Eye (tissue), 1 donor: Measurements from ENCODE around the gene SH3RF1.

Experiments used
- DNase-seq: peaks from one replicate; pipeline ENCODE4 v3.0.0-alpha.2; 2015

Gene SH3RF1

GRCh38 chr4:169274033-169274432, 3.3 kb upstream of the SH3RF1 start:
- DNase-seq: no peak

DNA sequence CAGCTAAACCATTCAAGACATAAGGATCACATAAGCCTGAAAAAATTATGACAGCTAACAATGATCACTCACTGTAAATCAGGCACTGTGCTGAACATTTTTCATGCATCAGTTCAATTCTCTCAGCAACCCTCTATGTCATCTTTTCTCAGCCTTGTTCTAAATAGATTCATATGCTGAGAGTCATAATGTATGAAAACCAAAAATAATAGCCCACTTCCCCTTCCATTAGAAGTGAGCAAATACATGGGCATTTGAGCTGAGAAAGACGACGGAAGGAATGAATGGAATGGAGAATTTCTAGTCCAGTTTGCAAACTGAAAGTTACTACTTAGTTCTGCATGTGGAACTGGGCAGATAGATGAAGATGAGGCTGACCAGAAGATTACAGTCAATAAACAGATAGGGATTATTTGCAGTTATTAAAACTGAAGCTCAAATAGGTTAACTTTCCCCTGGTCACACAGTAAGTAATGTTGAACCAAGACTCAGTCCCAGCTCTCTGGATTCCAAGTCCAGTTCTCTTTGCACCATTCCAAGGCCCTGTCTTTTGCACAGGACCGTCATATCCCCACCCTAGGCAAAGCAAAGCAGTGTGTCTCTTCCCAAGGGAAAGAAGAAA, 1.6 kb upstream of the SH3RF1 start:
- DNase-seq: peak; percentile 48

DNA sequence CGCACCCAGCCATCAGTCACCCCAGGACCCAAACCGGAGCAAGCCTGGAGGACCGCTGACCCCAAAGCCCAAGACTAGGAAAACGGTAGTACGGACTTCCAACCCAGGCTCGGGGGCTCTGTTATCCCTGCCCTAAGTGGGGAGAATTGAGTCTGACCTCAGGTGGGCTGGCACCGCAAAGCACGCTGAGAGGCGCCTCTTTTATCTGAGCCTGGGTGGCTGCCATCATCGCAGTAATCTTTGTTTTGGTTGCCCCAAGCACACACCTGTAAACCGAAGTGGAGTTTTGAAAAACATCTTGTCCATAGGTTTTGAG, 894 bp upstream of the SH3RF1 start:
- DNase-seq: no peak

DNA sequence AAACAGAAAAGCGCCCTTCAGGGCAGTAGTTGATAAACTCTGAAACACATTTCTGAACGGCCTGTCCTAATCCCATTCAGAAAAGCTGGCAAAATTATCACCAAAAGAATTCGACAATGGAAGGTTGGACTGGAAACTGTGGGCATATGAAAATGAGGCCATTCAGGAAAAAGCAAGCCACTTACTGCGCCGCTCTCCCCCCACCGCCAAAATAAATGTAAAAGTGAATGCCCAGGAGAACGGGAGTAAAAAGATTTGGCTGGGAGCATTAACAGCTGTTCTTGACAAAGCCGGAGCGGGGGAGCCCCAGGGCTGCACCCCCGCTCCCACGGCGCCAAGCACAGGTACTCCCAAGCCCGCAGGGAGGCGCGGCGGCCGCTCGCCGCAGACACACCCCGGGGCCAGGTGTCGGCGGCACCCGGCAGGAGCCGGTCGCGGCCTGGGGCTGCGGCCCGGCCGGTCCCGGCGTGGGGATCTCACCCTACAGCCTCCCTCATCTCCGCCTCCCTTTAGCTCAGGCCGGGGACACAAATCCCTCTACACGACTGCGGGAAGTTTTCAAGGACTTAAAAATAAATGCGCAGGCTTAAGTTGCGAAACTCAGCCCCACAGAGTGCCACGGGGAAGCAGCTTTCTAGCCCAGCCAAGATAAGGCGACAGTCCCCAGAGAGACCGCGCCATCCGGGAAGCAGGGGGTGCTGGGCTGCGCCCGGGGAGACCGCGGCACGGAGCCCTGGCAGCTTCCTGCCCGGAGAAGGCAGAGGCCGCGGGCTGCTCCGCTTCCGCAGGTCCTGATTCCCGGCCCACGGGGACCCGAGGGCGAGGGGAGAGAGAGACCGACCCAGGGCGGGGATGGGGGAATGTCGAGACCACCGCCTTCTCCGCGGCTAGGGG, 593 bp downstream of the SH3RF1 start:
- peak; percentile 70 for DNase-seq

GRCh38 chr4:169268951-169269760, 1.6 kb downstream of the SH3RF1 start:
- DNase-seq: peak; percentile 53

DNA sequence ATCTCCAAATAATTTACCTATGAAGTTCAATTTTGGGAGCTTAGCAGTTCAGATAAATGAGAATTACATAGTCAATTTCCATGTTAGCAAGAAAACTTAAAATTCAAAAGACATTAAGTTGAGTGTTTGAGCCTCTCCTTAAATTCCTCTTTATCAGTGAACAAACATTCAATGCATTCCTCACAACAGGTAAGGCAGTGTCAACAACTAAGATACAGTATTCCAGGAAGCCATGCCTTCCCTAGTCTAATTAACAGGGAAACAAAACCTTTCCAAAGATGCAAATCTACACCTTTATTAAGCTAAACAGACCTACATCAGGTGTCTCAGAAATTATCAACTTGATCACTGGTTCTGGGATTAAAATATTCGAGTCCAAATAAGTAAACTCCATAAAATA, 3.7 kb downstream of the SH3RF1 start:
- DNase-seq: no peak

DNA sequence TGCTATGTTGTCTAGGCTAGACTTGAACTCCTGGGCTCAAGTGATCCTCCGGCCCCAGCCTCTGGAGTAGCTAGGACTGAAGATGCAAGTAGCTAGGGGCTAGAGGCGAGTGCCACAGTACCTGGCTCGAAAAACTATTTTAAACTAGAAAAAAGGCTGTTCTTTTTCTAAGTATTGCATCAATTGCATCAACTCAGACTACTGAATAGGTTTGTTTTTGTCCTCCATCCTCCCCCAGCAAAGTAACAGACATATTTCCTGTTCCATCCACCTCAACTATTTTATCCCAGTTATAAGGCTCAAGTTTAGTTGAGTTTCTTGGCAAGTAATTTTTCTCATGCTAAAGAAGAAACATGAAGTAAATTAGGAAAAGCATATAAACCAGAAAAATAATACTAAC, 4.1 kb downstream of the SH3RF1 start:
- no peak for DNase-seq

- DNase-seq: no peak
Observed at GRCh38 chr4:169266081-169266480, 4.7 kb downstream of the SH3RF1 start.

GRCh38 chr4:169263791-169264392, 6.9 kb downstream of the SH3RF1 start:
- DNase-seq: no peak

DNA sequence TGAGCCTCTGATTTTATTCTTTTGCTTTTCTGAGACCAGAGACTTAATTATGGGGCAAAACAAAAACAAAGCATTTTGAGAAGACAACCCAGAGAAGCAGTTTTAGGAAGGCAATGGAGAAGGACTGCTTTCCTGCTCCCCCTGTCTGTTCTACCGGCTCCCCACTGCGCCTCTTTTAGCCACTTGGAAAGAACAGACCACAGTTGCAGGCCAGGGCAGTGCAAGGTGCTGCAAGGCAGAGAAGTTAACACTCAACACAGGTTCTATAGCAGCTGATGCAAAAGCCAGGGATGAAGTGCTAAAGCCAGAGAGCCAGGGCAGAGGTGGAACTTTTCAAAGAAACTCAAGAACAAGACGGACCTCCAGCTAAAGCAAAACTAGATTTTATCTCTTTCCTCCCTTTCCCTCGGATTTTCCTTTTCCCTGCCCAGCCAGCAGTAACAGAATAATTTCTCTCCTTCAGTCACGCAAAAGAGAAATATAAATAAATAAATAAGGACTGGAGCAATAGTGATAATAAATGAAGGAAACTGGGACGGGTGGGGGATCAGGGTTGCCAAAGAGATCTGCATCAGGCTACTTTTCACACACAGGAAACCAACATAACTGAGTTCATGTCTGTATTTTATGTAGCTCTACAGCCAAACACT, 10.4 kb downstream of the SH3RF1 start:
- no peak for DNase-seq

GRCh38 chr4:169259271-169259670, 11.5 kb downstream of the SH3RF1 start:
- no peak for DNase-seq

- DNase-seq: no peak
Observed at GRCh38 chr4:169258141-169258540, 12.6 kb downstream of the SH3RF1 start.

DNA sequence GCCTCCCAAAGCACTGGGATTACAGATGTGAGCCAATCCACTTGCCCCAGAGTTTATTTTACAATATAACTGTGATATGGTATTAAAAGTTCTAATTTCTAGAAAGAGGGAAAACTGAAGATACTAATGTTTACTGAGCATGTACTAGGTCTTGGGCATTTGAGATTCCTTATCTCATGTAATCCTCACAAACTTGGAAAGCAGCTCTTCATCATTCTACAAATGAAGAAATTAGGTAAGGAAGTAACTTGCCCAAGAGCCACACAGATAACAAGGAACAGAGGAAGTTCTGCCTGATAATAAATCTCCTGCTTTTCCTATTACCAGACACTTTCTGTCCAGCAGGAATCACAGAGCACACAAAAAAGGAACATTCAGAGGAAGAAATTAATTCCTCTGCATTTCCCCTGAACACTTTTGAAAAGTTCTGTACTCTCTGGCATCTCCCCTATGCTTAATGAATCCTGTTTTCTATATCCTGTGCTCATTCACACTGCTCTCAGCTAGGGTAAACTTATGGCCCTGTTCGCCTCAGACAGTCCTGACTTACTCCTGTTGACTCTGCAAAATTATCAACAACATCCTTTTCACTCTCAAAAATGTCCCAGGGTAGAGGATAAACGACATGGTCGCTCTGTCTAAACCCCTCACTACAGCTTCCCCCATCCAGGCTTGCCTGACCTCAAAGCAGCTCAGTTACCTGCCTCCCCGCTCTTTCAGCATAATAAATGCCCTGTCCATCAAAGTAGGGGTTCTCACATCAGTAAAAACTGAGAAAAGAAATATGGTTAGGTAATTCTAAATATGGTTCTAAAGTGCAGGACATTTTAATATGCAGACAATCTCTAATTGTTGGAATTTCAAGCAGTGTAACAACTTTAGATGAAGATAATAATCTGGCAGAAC, 13.6 kb downstream of the SH3RF1 start:
- DNase-seq: no peak

DNA sequence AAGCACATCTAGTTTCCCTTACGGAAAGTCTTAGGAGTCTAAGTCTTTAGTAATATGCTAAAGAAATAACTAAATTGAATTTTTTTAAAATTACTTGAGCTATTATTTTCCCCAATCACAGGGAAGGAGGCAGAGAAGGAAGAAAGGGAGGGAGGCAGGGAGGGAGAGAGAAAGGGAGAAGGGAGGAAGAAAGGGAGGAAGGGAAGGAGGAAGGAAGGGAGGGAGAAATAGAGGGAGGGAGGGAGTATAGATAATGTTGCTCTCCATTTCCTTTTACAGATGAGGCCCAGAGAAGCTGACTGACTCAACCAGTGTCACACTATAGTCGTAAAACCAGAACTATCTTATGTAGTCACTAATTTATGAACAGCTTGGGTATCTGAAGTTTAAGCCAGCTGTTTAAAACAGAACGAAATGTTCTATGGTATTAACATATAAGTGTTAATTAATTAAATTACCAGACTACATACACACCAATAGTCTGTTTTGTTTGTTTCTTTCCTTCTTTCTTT, 14.6 kb downstream of the SH3RF1 start:
- DNase-seq: no peak

- no peak for DNase-seq
Observed at GRCh38 chr4:169254546-169254983, 16.2 kb downstream of the SH3RF1 start.

- DNase-seq: no peak
Observed at GRCh38 chr4:169253904-169254303, 16.9 kb downstream of the SH3RF1 start.

DNA sequence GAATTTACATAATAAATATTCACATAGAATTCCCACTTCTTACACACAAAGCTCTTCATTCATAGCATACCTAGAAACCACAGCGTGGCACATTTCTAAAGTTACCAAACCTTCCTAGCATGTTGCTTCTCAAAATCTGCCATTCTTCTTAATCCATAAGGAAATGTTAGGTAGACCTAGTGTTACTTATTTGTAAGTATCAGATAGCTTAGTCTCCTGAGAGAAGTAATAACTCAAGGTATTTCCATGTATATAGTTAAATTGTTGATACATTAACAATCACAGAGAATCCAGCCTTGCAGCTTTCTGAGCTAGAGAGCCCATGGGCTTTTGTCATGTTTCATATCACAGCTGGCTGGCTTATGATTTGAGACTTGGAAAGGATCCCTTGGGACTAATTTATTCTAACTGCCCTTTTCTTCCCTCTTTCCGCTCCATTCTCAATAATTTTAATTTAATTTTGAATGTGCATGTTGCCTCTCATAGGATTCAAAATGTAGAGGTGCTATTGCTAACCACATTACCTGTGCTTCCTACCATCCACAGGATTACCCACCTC, 17.6 kb downstream of the SH3RF1 start:
- DNase-seq: no peak

DNA sequence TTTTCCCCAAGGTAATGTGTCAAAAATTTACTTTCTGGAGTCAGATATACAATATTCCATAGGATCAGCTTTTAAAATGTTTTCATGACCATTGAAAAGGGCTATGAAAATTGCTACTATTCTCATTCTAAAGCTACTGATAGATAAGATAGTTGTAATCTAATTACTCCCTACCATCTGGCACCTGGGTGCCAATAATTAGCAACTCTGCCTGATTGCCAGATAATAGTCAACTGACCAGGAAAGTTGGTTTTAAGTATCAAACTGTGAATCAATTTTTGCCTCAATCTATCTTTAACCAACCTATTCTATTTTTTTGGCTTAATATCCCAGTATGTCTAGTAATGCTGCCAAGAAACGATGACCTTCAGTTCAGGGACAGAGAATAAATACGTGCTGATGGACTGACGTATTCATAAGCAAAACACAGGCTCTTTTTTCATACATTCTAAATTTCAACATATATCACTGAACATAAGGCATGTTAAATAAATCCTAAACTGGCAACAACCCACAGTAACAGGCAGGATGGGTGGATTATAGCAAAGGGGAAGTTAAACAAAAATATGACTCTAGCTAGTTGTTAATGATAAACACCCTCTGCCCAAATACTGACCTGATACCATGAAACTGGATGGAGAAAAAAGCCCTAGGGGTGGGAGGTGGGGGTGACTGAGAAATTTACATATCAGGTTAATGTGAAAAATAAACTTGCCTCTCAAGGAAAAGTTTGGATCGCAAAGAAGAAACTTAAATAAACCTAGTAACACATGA, 18.2 kb downstream of the SH3RF1 start:
- peak; percentile 55 for DNase-seq

- DNase-seq: peak; percentile 60
Observed at GRCh38 chr4:169251291-169252235, 19.2 kb downstream of the SH3RF1 start.
